ENCODE data around the gene MAP1B.

The MAP1B gene

DNA sequence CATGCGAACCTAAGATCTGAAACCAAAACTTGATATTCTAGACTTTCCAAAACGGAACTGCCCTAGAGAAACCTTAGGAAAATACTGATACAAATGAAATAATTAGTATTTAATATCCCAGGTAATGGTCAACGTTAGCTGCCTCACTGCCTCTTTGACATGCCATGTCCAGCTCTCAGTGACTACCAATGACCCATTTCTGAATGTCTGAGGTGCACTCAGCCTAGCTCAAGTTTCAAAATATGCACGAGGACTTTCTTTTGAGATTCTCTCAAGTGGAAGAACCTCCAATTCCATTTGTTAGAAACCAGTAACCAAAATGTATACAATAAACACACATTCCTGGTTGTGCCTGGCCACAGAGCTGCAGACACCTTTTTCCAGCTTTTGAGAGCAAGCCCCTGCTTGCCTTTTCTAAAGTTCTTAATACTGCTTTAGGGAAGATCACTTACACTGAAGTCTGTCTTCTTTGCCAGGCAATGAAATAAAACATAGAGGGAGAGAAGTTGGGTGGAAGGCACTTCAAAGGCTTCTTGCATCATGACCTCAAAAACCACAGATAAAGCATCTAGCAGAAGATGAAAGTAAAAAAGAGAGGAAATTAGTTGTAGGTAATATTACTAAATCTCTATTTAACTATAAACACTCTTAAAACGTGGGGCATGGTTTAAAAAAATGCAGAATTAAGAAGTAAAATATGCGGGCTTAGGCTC lies 124.9 kb downstream of the MAP1B start:
- no peak for DNase-seq

- no peak for DNase-seq
Measured at GRCh38 chr5:72232838-72233237, 125.6 kb downstream of the MAP1B start.

DNA sequence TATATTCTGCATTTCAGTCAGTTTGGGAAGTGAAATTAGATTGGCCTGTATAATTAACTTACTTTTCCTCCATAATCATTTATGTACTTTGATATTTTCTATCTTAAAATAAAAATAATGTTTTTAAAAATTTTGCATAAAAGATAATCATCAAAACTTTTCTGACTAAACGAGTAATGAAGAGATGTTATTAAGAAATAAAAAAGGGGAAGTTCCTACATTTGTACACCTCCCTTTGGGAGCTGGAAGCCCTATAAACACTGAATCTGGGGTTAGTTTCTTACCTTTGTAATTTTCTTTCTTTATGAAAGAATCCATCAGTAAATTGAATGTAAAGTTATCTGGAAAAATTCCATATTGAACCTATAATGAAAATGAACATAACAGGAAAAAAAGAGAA lies 126.6 kb downstream of the MAP1B start:
- no peak for DNase-seq

- no peak for DNase-seq
Measured at GRCh38 chr5:72234265-72234700, 127.0 kb downstream of the MAP1B start.

GRCh38 chr5:72234868-72235267 lies 127.6 kb downstream of the MAP1B start:
- no peak for DNase-seq

DNA sequence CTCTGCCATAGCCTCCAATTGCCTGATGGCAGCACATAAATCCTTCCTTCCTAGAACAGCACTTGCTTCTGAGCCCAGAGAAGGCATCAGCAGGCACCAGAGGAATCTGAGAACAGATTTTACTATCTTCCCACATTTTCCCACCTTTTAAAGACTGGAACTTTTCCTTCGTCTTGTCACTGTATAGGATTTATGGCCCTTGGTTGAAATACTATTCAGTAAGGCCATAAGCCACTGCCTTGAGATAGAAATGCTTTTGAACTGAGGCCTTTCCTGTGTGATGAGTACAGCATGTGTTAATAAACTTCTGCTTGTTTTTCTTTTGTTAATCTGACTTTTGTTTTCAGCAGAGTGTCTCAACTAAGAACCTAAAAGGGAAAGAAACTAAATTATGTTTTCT lies 128.4 kb downstream of the MAP1B start:
- DNase-seq = no peak

DNA sequence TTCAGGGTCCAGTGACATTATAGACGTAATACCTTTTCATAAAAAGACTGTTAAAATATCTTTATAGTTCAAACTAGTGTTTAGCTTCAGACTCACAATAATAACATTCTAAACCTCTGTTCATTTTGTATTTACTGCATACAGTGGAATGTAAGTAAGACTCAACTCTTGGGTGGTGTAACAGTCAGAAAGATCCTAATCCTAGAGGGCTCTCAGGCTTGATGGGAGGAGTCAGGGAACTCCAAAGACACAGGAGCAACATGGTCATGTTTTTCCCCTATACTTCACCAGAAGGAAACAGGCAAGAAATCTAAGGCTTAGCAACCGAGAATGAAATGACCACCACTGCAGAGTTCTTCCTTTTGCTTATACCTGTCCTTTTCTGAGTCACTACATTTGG lies 130.1 kb downstream of the MAP1B start:
- DNase-seq = no peak

DNA sequence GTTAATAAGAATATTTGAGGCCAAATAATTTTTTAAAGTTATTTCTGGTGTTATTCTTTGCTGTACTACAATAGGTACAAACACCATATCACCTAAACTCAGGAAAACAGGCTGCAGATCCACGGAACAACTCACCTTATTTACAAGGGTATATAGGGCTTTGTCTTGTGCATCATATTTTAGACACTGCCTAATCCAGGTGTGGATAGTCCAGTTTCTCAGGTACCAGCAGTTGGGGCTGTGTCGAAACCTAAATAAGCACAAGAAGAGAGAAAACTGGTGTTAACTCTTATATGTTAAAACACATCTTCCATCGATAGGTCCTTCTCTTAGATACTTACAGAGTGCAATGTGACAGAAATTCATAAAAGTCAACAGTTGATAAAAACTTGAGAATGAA lies 130.6 kb downstream of the MAP1B start:
- no peak for DNase-seq

- peak in 1 of 2 experiments; percentile 14 for DNase-seq
Measured at GRCh38 chr5:72238712-72239445, 131.6 kb downstream of the MAP1B start.

DNA sequence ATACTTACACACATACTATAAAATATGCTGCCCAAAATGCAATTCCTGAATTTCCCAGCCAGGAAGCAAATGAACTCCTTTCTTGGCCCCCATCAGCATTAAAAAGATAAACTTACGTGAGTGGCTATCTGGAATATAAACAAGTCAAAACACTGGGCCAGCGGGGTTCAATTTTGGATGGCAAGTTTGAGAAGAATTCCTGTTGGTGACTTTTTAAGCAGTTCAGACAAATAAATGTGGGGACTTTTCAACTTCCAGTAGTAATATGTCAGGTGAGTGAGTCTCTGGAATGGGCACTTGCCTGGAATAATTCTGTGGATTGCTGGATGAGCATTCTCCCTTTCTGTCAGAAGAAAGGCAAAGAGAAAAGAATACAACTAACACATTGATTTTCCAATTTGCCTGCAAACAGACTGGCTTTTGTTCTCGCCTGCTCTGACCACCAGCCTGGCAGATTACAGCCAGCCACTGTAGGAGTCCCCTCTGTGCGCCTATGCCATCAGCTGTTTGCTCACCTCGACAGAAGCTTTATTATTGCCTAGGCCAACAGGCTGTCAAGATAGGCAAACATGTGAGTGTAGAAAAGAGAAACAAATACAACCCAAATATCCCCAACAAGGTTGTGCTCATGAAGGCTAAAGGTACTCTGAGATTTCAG lies 134.2 kb downstream of the MAP1B start:
- DNase-seq = no peak

GRCh38 chr5:72242796-72243475 lies 135.7 kb downstream of the MAP1B start:
- no peak for DNase-seq

- DNase-seq = no peak
Measured at GRCh38 chr5:72243706-72244105, 136.4 kb downstream of the MAP1B start.

DNA sequence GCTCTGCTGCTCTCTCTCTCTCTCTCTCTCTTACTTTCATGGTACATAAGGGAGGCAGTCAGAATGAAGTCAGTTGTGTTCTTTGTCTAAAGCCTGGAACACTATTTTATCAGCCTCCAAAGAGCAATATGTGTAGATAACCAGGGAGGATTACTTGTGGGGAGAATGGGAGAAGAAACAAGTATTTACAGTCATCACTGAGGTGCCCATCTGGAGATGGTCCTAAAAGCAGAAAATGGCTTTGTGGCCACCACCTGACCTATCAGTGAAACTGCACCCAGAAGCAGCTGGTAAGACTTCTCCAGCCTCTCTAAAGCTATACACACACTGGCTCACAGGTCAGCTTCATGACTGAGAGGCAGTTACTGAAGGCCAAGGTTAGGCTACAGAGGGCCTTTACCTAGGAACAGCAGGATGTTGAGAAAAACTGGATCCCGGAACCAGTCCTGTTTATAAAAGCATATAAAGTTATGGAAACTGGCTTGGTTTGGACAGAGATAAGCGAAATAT lies 137.6 kb downstream of the MAP1B start:
- DNase-seq = peak; percentile 17 to 78

DNA sequence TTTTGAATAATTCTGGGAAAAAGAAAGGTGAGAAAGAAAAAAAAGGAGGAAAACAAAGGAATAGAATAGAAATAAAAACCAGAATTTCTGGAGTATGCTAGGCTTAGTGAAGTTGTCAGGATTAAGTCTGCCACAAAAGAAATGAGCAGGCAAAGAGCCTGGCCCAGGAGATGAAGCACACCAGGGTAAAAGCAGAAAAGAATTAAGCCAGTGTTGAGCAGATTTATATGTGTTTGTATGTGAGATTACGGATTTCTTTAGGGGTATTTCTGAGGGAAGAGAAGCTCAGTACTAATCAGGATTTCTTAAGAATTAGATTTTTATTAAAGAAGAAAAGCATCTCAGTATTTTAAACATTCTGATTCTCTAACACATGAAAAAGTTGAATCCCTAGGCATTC lies 138.3 kb downstream of the MAP1B start:
- no peak for DNase-seq

- DNase-seq = no peak
Measured at GRCh38 chr5:72245951-72246532, 138.8 kb downstream of the MAP1B start.

- DNase-seq = no peak
Measured at GRCh38 chr5:72246954-72247442, 139.7 kb downstream of the MAP1B start.

- no peak for DNase-seq
Measured at GRCh38 chr5:72248410-72248981, 141.2 kb downstream of the MAP1B start.

GRCh38 chr5:72251386-72251785 lies 144.1 kb downstream of the MAP1B start:
- no peak for DNase-seq

DNA sequence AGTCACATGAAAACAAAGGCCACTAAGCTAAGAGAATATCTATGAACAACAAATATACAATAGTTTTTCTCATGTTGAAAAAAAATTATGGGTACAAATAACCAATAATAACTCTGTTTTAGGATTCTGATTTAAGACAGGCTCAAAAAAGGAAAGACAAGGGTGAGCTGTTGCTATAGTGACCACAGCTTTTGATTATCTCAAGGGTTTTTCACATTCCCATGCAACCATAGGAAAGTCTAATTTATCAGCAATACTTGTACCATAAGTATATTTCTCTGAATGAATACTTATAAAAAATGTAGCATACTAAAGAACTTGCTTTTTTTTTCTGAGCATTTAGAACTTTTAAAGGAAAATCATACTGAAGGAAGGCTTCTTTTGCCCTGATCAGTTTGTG lies 144.7 kb downstream of the MAP1B start:
- no peak for DNase-seq

- DNase-seq = no peak
Measured at GRCh38 chr5:72252574-72253155, 145.4 kb downstream of the MAP1B start.

DNA sequence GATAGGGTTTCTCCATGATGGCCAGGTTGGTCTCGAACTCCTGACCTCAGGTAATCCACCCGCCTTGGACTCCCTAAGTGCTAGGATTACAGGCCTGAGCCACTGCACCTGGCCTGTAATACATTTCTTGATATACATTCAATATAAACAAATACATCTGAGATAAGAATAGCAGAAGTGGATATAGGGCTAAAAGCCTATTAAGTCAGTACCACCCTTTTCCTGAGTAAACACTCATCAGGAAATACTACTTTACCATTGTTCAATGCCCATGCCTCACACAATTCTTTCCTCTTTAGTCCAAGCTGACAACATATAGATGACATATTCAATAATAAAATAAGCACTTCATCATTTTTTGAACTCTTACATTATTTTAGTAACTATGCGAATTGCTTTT lies 148.0 kb downstream of the MAP1B start:
- no peak for DNase-seq

GRCh38 chr5:72255670-72256069 lies 148.4 kb downstream of the MAP1B start:
- no peak for DNase-seq
